Nephron progenitor cell (in vitro differentiated cells): ENCODE measurements around the gene KLHL12.
"Not testable (repeated sequence)": the region's sequence is repeated elsewhere in the genome, so short reads cannot be mapped to it uniquely, and the experiment has no call there.

Experiments used
- DNase-seq: peaks from one replicate; pipeline ENCODE4 v3.0.0; 2021
- H3K27ac Mint-ChIP-seq: 2 replicates; pipeline ENCODE4 v1.8.0; 2021; ENCODE audit warnings: mild to moderate bottlenecking, moderate library complexity, mixed read lengths
- H3K27me3 Mint-ChIP-seq: 2 replicates; pipeline ENCODE4 v1.8.0; 2021; ENCODE audit warnings: mild to moderate bottlenecking, low read depth, mixed read lengths; ENCODE audit not compliant: poor library complexity
- H3K36me3 Mint-ChIP-seq: 2 replicates; pipeline ENCODE4 v1.8.0; 2021; ENCODE audit warnings: low read depth, mixed read lengths
- H3K4me1 Mint-ChIP-seq: 2 replicates; pipeline ENCODE4 v1.8.0; 2021; ENCODE audit warnings: mixed read lengths
- H3K4me3 Mint-ChIP-seq: 2 replicates; pipeline ENCODE4 v1.8.0; 2021; ENCODE audit warnings: mild to moderate bottlenecking, moderate library complexity, mixed read lengths
- H3K9me3 Mint-ChIP-seq: 2 replicates; pipeline ENCODE4 v1.8.0; 2021; ENCODE audit warnings: mild to moderate bottlenecking, moderate library complexity, mixed read lengths
- TF ChIP-seq, protein P1 (sequence below): fragments of 200-600 bp; sonication (generic); IDR thresholded peaks from 2 replicates; pipeline ENCODE4 v1.5.0; 2021; ENCODE audit warnings: antibody characterized with exemption

The KLHL12 gene

DNA sequence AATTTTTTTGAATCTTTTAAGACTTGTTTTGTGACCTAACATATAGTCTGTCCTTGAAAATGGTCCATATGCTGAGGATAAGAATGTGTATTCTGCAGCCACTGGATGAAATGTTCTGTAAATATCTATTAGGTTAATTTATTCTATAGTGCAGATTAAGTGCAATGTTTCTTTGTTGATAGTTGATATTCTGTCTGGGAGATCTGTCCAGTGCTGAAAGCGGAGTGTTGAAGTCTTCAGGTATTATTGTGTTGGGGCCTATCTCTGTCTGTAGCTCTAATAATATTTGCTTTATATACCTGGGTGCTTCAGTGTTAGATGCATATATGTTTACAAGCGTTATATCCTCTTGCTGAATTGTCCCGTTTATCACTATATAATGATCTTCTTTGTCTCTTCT lies 7.7 kb upstream of the KLHL12 start:
- TF ChIP-seq, protein P1, sequence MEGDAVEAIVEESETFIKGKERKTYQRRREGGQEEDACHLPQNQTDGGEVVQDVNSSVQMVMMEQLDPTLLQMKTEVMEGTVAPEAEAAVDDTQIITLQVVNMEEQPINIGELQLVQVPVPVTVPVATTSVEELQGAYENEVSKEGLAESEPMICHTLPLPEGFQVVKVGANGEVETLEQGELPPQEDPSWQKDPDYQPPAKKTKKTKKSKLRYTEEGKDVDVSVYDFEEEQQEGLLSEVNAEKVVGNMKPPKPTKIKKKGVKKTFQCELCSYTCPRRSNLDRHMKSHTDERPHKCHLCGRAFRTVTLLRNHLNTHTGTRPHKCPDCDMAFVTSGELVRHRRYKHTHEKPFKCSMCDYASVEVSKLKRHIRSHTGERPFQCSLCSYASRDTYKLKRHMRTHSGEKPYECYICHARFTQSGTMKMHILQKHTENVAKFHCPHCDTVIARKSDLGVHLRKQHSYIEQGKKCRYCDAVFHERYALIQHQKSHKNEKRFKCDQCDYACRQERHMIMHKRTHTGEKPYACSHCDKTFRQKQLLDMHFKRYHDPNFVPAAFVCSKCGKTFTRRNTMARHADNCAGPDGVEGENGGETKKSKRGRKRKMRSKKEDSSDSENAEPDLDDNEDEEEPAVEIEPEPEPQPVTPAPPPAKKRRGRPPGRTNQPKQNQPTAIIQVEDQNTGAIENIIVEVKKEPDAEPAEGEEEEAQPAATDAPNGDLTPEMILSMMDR = no peak
- H3K9me3 Mint-ChIP-seq = peaks cover 19% of the 10 kb centered on the region
- H3K36me3 Mint-ChIP-seq = no peaks in the 10 kb centered on the region
- H3K27me3 Mint-ChIP-seq = peaks cover 29% of the 10 kb centered on the region
- no peak for DNase-seq
- no peak overlapping the region for H3K4me3 Mint-ChIP-seq
- no peak overlapping the region for H3K27ac Mint-ChIP-seq
- no peaks in the 10 kb centered on the region for H3K4me1 Mint-ChIP-seq

DNA sequence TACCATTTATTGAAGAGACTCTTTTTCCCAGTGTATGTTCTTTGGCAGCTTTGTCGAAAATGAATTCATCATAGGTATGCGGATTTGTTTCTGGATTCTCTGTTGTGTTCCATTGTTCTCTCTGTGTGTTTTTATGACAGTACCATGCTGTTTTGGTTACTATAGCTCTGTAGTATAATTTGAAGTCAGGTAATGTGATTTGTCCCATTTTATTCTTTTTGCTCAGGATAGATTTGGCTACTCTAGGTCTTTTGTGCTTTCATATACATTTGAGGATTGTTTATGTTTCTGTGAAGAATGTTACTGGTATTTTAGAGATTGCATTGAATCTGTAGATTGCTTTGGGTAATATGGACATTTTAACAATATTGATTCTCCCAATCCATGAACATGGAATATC lies 5.4 kb upstream of the KLHL12 start:
- TF ChIP-seq, protein P1 = no peak
- Mint-ChIP-seq H3K27ac (no peak overlapping the region), H3K9me3 (peaks cover 19% of the 10 kb centered on the region), H3K4me3 (no peak overlapping the region), H3K4me1 (no peaks in the 10 kb centered on the region), H3K36me3 (no peaks in the 10 kb centered on the region), H3K27me3 (peaks cover 31% of the 10 kb centered on the region)
- DNase-seq = no peak

DNA sequence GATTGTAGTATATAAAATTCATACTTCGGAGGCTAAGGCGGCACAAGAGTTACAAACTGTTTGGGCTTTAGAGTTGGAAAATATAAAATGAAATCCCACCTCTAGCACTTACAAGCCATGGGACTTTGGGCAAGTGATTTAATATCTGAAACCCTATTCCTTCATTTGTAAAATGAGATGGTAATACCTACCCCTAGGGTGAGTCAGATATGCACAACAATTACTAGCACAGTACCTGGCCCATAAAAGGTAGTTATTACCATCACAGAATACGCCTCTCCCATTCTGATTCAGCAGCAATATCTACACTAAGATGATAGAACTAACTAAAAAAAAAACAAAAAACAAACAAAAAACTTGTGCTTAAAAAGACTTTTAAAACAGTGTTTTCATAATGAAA lies 3.5 kb downstream of the KLHL12 start:
- H3K27me3 Mint-ChIP-seq = peaks cover 10% of the 10 kb centered on the region
- H3K36me3 Mint-ChIP-seq = peaks cover 37% of the 10 kb centered on the region
- H3K27ac Mint-ChIP-seq = no peak overlapping the region
- TF ChIP-seq, protein P1 = no peak
- no peak for DNase-seq
- H3K9me3 Mint-ChIP-seq = no peaks in the 10 kb centered on the region
- H3K4me1 Mint-ChIP-seq = peaks cover 15% of the 10 kb centered on the region
- no peak overlapping the region for H3K4me3 Mint-ChIP-seq

DNA sequence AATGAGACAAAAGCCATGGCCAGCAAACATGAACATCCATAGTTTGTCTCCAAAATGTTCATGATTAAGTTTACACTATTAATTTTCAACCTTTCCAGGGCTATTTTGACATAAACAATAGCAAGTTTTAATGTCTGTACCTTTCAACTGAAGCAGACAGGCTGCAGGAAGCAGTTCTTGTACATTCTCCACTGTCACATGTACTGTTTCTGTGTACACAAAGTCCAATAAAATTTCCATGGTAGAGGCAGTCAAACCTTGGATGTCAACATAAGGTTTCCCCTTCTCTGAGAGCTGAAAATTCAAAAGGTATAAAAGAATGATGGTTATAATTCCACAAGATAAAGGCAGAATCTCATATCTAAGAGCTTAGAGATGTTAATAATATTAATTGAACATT lies 7.4 kb downstream of the KLHL12 start:
- Mint-ChIP-seq H3K9me3 (no peaks in the 10 kb centered on the region), H3K27ac (no peak overlapping the region), H3K36me3 (peaks cover 56% of the 10 kb centered on the region), H3K27me3 (no peaks in the 10 kb centered on the region), H3K4me3 (no peak overlapping the region), H3K4me1 (no peaks in the 10 kb centered on the region)
- no peak for DNase-seq
- TF ChIP-seq, protein P1 = no peak

DNA sequence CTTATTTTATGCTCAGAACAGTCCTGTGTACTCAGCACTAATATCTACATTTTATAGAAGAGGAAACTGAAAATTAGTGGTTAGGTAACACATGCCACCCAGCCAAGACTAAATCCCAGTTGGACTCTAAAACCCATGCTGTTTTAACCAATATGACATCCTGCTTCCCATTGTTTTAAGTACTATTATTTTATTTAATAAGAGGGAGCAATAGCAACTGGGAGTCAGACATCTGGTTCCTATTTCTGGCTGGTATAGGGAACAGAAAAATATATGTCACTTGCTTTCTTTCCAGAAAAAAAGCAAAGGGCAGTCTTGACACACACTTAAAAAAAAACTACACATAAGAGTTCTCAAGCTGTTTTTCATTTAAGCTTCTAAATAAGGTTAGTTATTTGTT lies 11.9 kb downstream of the KLHL12 start:
- Mint-ChIP-seq H3K27ac (no peak overlapping the region), H3K27me3 (peaks cover 3% of the 10 kb centered on the region), H3K4me3 (no peak overlapping the region), H3K36me3 (peaks cover 65% of the 10 kb centered on the region), H3K4me1 (no peaks in the 10 kb centered on the region), H3K9me3 (no peaks in the 10 kb centered on the region)
- no peak for DNase-seq
- TF ChIP-seq, protein P1 = no peak

DNA sequence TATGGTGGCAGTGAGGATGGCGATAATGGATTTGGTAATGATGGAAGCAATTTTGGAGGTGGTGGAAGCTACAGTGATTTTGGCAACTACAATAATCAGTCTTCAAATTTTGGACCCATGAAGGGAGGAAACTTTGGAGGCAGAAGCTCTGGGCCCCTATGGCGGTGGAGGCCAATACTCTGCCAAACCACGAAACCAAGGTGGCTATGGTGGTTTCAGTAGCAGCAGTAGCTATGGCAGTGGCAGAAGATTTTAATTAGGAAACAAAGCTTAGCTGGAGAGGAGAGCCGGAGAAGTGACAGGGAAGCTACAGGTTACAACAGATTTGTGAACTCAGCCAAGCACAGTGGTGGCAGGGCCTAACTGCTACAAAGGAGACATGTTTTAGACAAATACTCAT lies 14.6 kb downstream of the KLHL12 start:
- not testable (repeated sequence) for H3K27ac Mint-ChIP-seq, H3K27me3 Mint-ChIP-seq, H3K4me3 Mint-ChIP-seq, H3K4me1 Mint-ChIP-seq, DNase-seq, H3K9me3 Mint-ChIP-seq
- peaks cover 53% of the 10 kb centered on the region for H3K36me3 Mint-ChIP-seq
